Coronary artery (tissue), 2 donors: Measurements from ENCODE around the gene WNT2B.

Experiments used
- DNase-seq: peaks from one replicate; pipeline ENCODE4 v3.0.0-alpha.2; 2017; ENCODE audit warnings: low spot score
- H3K27ac ChIP-seq, 2 donors: fragments of 200-600 bp; sonication (generic); one replicate each; pipeline ENCODE4 v1.5.1; 2016 to 2019
- H3K4me3 ChIP-seq: fragments of 200-600 bp; sonication (generic); 2 replicates; pipeline ENCODE4 v1.5.1; 2016; ENCODE audit warnings: mild to moderate bottlenecking, moderate library complexity
- TF ChIP-seq, protein P1 (sequence below): fragments of 200-600 bp; sonication (generic); IDR thresholded peaks from one replicate; pipeline ENCODE4 v1.5.1; 2019; ENCODE audit warnings: antibody characterized with exemption

Gene WNT2B

DNA sequence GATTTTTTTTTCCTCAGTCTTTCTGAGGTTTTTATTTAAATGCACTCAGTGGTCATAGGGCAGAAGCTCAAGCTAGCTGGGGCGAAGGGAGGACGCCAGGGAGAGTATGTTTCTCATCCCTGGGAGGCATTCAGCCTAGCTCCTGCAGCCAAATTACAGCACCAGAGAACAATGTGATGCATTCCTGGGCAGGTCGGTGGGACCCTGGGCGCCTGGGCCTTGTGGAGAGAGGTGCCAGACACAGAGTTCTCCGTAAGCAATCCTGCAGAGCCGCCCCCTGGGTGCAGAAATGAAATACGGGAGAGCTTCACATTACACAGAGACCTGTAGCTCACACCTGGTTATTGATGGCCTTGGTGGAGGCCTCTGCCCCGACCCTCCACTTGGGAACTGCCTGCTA is 15.5 kb downstream of the WNT2B start:
- Histone ChIP-seq H3K4me3 (no peak overlapping the region), H3K27ac (no peak overlapping the region)
- no peak for DNase-seq
- TF ChIP-seq, protein P1, sequence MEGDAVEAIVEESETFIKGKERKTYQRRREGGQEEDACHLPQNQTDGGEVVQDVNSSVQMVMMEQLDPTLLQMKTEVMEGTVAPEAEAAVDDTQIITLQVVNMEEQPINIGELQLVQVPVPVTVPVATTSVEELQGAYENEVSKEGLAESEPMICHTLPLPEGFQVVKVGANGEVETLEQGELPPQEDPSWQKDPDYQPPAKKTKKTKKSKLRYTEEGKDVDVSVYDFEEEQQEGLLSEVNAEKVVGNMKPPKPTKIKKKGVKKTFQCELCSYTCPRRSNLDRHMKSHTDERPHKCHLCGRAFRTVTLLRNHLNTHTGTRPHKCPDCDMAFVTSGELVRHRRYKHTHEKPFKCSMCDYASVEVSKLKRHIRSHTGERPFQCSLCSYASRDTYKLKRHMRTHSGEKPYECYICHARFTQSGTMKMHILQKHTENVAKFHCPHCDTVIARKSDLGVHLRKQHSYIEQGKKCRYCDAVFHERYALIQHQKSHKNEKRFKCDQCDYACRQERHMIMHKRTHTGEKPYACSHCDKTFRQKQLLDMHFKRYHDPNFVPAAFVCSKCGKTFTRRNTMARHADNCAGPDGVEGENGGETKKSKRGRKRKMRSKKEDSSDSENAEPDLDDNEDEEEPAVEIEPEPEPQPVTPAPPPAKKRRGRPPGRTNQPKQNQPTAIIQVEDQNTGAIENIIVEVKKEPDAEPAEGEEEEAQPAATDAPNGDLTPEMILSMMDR = no peak

DNA sequence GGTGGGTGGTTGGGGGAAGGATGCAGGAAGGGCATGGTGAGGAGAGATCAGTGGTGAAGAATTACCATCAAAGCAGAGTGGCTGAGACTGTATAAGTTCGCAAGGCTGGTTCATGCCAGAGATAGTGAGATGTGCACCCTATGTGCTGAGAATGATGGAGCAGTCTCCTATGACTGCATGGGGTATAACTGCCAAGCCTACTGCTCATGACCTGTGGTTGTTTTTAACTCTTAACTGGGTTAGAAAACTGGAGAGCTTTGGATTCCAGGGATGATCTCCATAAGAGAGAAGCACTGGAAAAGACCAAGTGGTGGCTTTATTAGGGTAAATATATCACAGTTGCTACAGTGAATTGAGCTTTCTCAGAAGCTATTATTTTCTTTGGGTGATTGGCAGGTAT is 16.2 kb downstream of the WNT2B start:
- H3K27ac ChIP-seq = no peak overlapping the region
- no peak overlapping the region for H3K4me3 ChIP-seq
- TF ChIP-seq, protein P1 = no peak
- no peak for DNase-seq

DNA sequence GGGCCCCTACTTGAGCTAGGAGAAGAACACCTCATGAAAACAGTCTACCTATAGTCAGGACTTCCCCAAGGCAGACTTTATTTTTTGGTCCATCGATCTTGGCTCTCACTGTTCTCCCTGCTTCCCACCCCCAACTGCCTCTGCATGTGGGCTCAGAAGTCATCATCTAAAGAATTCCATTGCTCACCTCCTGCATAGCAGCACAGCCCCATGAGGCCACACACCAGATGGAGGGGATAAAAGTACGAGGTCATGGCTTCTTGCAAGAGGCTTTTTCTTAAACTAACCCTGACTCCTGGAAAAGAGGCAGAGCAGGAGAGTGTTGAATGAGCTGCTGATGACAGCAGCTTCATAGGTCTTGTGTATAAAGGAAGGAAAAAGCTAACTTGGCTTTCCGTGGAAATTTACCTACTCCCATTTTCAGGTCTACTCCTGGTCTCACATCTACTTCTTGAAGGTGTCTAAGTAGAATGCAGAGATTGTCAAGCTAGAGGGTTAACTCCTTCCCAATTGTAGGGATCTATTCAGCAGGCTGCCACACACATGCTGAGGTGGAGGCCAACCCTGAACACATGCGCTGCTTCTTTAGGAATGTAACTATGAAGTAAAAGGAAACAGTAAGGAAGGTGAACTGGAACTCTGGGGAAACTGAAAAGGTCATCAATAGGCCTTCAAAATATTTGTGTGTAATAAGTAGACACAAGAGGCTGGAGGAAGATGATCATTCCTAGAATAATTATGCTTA is 18.7 kb downstream of the WNT2B start:
- no peak overlapping the region for H3K27ac ChIP-seq
- TF ChIP-seq, protein P1 = no peak
- DNase-seq = no peak
- no peak overlapping the region for H3K4me3 ChIP-seq

DNA sequence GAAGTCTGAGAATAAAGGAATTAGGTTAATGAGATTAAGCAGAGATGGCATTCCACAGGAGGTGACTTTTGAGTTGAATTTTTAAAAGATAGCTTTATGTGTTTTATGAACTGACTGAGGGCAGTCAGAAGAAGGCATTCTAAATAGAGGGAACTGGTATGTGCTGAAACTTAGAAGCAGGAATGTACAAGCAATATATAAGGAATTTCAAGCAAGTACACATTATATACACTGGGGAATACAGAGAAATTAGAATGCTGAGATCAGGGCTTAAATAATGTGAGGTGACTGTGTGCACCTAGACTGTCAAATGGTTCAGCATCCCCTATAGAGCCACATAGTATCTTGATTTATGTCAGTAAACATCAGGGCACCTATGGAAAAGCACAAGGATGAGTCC is 19.3 kb downstream of the WNT2B start:
- DNase-seq = no peak

DNA sequence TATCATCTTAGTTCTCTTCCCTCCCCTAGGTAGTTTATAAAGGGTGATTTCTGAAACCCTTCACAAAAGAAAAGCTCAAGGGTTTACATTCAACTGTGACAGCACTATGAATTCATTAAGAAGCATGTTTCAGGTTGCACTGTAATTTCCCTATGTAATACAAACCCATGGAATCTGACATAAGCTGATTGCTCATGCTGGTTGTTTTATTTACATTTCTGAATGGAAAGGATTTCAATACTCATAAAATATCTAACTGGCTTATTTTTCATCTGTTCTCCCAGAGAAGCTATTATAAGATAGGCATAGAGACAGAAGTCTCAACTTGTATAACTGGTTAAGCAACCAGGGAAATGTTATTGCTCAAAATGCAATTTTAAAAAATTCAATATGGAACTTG is 20.5 kb downstream of the WNT2B start:
- Histone ChIP-seq H3K27ac (no peak overlapping the region), H3K4me3 (no peak overlapping the region)
- no peak for DNase-seq
- TF ChIP-seq, protein P1 = no peak

More for the DNA sequence above, 19.3 kb downstream of the WNT2B start:
- TF ChIP-seq, protein P1 = no peak
- no peak overlapping the region for H3K4me3 ChIP-seq
- H3K27ac ChIP-seq = no peak overlapping the region

DNA sequence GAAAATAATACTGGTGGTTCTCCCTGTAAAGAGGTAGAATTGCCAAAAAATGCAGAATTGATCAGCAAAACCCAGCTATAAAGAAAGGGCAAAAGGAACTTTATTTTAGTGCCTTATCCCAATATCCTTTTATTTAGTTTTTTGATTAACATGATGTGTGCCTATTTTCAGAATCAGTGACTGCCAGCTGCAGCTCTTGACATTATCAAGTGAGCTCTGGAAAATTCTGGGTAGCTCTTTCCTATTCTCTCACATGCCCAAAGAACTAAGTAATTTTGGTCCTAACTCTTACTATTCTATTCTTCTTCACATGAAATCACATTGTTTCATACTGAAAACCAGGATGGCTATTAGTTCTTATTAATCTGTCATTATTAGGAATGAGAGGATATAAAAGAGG is 22.1 kb downstream of the WNT2B start:
- H3K4me3 ChIP-seq = no peak overlapping the region
- no peak for DNase-seq
- no peak overlapping the region for H3K27ac ChIP-seq
- TF ChIP-seq, protein P1 = no peak

DNA sequence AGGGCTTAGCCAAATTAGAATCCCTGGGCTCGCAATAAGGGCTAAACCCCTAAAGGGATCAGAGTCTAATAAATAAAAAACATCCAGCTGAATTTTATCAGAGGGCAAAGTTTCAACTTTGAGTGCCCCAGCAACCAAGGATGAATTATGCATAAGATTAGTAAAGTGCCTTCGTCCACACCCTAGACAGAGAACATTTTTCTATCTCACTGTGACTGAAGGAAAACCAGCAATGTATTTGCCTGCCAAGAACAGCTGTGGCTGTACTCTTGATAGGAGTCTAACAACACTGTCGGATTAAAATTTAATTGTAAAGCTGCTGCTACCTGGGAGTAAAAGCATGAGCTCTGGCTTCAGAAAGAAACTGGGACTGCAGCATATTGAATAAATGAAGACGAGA is 23.3 kb downstream of the WNT2B start:
- no peak overlapping the region for H3K27ac ChIP-seq
- DNase-seq = no peak
- no peak overlapping the region for H3K4me3 ChIP-seq
- TF ChIP-seq, protein P1 = no peak
